ENCODE measurements around the gene GALK2. TPM values are rescaled to one million over a fixed set of nuclear protein-coding genes. Genes with fewer than 3 reads are reported as not detected.

GALK2 gene
- total RNA-seq, 3 donors from 2014 or later (not counting 1 experiment from before 2014, with no cell fraction given): 19.1 to 24.3 (median 23.6) TPM

DNA sequence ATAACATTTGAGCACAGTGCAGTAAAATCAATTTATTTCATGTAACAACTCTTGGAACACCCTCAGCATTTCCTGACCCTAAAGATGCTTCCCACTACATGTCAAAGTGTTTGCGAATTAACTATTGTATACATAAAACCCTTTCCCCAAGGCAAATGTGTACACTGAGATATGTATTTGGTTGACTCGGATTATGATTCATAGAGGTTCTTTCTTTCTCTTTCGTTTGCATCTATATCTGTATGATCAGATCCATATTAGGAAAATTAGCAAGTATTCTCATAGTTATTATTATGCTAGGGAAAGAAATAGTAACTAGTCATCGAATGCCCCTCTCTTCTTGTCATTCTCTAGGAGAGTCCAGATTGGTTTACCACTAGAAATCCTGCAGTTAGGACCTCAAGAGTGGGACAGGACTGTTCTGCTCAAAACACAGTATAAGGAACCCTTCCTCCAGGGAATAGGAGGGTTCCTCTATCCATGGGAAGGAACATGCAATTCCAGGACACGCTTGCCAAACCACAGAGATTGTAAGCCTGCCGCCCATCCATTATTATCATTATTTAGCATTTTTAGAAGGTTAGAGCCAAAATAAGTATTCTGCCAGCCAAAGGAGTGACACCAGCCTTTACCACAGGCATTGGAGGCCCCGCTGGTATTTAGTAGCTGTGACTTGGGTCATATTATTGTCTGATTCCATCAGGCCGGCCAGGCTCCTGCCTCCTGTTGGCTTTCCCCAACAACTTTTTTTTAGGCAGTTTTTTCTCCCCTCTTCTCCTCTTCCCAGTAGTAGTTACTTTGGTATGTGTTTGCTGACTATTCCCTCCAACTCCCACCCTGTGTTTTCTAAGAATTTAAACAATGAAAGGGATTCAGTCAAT is 100.7 kb downstream of the GALK2 start:
- TF ChIP-seq, protein P1, sequence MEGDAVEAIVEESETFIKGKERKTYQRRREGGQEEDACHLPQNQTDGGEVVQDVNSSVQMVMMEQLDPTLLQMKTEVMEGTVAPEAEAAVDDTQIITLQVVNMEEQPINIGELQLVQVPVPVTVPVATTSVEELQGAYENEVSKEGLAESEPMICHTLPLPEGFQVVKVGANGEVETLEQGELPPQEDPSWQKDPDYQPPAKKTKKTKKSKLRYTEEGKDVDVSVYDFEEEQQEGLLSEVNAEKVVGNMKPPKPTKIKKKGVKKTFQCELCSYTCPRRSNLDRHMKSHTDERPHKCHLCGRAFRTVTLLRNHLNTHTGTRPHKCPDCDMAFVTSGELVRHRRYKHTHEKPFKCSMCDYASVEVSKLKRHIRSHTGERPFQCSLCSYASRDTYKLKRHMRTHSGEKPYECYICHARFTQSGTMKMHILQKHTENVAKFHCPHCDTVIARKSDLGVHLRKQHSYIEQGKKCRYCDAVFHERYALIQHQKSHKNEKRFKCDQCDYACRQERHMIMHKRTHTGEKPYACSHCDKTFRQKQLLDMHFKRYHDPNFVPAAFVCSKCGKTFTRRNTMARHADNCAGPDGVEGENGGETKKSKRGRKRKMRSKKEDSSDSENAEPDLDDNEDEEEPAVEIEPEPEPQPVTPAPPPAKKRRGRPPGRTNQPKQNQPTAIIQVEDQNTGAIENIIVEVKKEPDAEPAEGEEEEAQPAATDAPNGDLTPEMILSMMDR (IDR thresholded peaks at IDR 0.05): no peak
- Mint-ChIP-seq H3K4me1 (peaks cover 12 to 17% of the 10 kb centered on the region in 2 donors), H3K27me3 (ENCODE audit: low read depth in 2 of 2) (no peaks in the 10 kb centered on the region), H3K36me3 (no peaks in the 10 kb centered on the region), H3K9me3 (no peaks in the 10 kb centered on the region), H3K4me3 (no peak overlapping the region), H3K27ac (no peak overlapping the region)
- Histone ChIP-seq H3K4me1 (ENCODE audit: control insufficient read depth, insufficient read depth, low read length) (no peaks in the 10 kb centered on the region), H3K27me3 (ENCODE audit: control insufficient read depth, insufficient read depth, low read length) (no peaks in the 10 kb centered on the region), H3K27ac (ENCODE audit: low read length) (no peak overlapping the region), H3K9me3 (ENCODE audit: control insufficient read depth, insufficient read depth, low read length) (no peaks in the 10 kb centered on the region), H3K4me3 (ENCODE audit: low read length) (no peak overlapping the region), H3K36me3 (ENCODE audit: control insufficient read depth, insufficient read depth, low read length) (no peaks in the 10 kb centered on the region)
- intact Hi-C loops (cut with micrococcal nuclease): no loop called here
- DNase-seq (no peak), ATAC-seq (no peak)
- 97% methylated on average over 3 of the region's 8 CpGs for WGBS (ENCODE audit: insufficient coverage)

DNA sequence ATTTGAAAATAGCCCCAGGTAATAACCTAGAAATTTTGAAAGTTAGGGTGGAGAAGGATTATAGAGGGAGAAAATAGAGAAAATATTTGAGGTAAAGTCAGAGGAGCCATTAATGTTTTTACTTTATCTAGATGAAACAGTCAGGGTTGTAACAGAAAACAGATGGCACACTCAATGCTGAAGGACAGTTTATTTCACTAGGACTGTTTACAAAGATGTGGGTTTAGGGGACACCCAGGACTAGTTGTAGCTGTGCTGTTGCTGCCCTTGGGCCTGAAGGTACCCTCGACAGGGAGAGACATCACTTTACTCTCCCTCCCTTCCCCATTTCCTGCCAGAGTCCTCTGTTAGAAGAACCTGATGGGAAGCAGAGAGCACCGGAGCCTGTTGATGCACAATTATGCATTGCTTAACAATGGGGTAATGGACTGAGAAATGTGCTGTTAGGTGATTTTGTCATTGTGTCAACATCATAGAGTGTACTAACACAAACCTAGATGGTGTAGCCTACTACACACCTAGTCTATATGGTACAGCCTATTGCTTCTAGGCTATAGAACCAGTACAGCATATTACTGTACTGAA is 103.8 kb downstream of the GALK2 start:
- TF ChIP-seq, protein P1 (IDR thresholded peaks at IDR 0.05): no peak
- no peak overlapping the region for H3K27ac ChIP-seq (ENCODE audit: low read length)
- Mint-ChIP-seq H3K4me3 (no peak overlapping the region), H3K36me3 (no peaks in the 10 kb centered on the region), H3K9me3 (no peaks in the 10 kb centered on the region), H3K27ac (peak overlapping the region; percentile 34 to 59), H3K27me3 (ENCODE audit: low read depth in 2 of 2) (no peaks in the 10 kb centered on the region), H3K4me1 (peaks cover 5 to 16% of the 10 kb centered on the region in 2 donors)
- H3K4me1 ChIP-seq (ENCODE audit: control insufficient read depth, insufficient read depth, low read length): no peaks in the 10 kb centered on the region
- no peaks in the 10 kb centered on the region for H3K9me3 ChIP-seq (ENCODE audit: control insufficient read depth, insufficient read depth, low read length)
- WGBS (ENCODE audit: insufficient coverage): no CpG with 5 or more reads among the region's 2 CpGs
- no peaks in the 10 kb centered on the region for H3K27me3 ChIP-seq (ENCODE audit: control insufficient read depth, insufficient read depth, low read length)
- H3K4me3 ChIP-seq (ENCODE audit: low read length): no peak overlapping the region
- H3K36me3 ChIP-seq (ENCODE audit: control insufficient read depth, insufficient read depth, low read length): no peaks in the 10 kb centered on the region
- intact Hi-C loops (cut with micrococcal nuclease): no loop called here
- ATAC-seq: no peak
- DNase-seq: no peak

DNA sequence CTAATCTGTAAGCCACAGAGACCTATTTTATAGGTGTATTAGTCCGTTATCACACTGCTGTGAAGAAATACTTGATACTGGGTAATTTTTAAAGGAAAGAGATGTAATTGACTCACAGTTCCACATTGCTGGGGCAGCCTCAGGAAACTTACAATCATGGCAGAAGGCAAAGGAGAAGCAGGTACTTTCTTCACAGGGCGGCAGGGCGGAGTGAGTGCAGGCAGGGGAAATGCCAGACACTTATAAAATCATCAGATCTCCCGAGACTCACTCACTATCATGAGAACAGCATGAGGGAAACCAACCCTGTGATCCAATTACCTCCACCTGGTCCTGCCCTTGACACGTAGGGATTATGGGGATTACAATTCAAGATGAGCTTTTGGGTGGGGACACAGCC is 108.7 kb downstream of the GALK2 start:
- no peak overlapping the region for H3K27ac Mint-ChIP-seq
- no peaks in the 10 kb centered on the region for H3K4me1 ChIP-seq (ENCODE audit: control insufficient read depth, insufficient read depth, low read length)

More for the DNA sequence above, 108.7 kb downstream of the GALK2 start:
- Histone ChIP-seq H3K9me3 (ENCODE audit: control insufficient read depth, insufficient read depth, low read length) (no peaks in the 10 kb centered on the region), H3K4me3 (ENCODE audit: low read length) (no peak overlapping the region), H3K27me3 (ENCODE audit: control insufficient read depth, insufficient read depth, low read length) (no peaks in the 10 kb centered on the region), H3K36me3 (ENCODE audit: control insufficient read depth, insufficient read depth, low read length) (peaks cover 10% of the 10 kb centered on the region), H3K27ac (ENCODE audit: low read length) (no peak overlapping the region)
- WGBS (ENCODE audit: insufficient coverage): 97% methylated on average over 4 of the region's 5 CpGs
- H3K9me3 Mint-ChIP-seq: no peaks in the 10 kb centered on the region
- H3K4me3 Mint-ChIP-seq: no peak overlapping the region
- no peak for ATAC-seq
- TF ChIP-seq, protein P1 (IDR thresholded peaks at IDR 0.05): no peak
- no peaks in the 10 kb centered on the region for H3K36me3 Mint-ChIP-seq
- no peak for DNase-seq
- no peaks in the 10 kb centered on the region for H3K27me3 Mint-ChIP-seq (ENCODE audit: low read depth in 2 of 2)
- peaks cover 0 to 6% of the 10 kb centered on the region in 2 donors for H3K4me1 Mint-ChIP-seq
- intact Hi-C loops (cut with micrococcal nuclease): no loop called here

All from natural killer cell (primary cell).